ENCODE results near the gene PXT1.
A peak's percentile ranks its signal among the peaks of the same experiment; 100 is the strongest.

Gene PXT1

DNA sequence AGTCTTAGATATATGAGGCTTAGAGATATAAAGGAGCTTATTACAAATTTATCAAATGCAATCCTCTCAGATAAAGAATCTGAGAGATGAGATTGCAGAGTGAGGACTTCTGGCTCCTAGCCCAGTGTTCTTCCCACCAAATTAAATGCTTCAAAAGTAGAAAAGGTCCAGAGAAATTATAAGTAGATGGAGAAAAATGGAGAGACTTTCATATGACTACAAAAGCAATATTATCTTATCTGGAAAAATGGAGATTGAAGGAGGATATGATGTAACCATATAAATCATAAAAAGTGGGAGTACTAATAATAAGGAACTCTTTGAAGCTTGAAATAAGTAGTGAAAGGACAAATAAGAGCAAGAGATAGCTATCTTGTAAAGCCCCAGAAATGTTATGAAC, 3.0 kb upstream of the PXT1 start:
- DNase-seq (ENCODE audit: low read depth) = no peak
- TF ChIP-seq, protein P1, sequence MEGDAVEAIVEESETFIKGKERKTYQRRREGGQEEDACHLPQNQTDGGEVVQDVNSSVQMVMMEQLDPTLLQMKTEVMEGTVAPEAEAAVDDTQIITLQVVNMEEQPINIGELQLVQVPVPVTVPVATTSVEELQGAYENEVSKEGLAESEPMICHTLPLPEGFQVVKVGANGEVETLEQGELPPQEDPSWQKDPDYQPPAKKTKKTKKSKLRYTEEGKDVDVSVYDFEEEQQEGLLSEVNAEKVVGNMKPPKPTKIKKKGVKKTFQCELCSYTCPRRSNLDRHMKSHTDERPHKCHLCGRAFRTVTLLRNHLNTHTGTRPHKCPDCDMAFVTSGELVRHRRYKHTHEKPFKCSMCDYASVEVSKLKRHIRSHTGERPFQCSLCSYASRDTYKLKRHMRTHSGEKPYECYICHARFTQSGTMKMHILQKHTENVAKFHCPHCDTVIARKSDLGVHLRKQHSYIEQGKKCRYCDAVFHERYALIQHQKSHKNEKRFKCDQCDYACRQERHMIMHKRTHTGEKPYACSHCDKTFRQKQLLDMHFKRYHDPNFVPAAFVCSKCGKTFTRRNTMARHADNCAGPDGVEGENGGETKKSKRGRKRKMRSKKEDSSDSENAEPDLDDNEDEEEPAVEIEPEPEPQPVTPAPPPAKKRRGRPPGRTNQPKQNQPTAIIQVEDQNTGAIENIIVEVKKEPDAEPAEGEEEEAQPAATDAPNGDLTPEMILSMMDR (IDR thresholded peaks at IDR 0.05; ENCODE audit: insufficient read depth, low read depth, low read length, missing control alignments) = no peak
- no peak overlapping the region for H3K4me3 ChIP-seq (ENCODE audit: low read depth, low read length)

DNA sequence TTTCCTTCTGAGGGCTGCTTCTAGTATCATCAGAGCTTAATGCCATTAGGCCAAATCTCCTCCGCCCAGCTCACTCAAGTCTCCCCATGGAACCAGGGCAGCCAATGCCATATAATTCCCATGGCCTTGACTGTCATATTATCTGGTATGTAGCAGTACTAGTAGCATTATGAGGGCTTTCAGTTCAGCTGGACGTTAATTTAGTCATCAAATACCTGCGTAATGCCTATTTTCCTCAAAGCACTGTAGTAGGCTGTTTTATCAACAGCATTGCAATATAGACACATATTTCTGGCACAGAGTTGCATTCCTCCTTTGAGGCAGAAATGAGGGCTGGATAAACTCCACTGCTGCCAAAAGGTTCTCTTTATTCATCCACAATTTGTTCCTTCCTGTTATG, 1.8 kb upstream of the PXT1 start:
- DNase-seq (ENCODE audit: low read depth) = no peak
- peak overlapping the region; percentile 78 for H3K4me3 ChIP-seq (ENCODE audit: low read depth, low read length)
- TF ChIP-seq, protein P1 (IDR thresholded peaks at IDR 0.05; ENCODE audit: insufficient read depth, low read depth, low read length, missing control alignments) = no peak

DNA sequence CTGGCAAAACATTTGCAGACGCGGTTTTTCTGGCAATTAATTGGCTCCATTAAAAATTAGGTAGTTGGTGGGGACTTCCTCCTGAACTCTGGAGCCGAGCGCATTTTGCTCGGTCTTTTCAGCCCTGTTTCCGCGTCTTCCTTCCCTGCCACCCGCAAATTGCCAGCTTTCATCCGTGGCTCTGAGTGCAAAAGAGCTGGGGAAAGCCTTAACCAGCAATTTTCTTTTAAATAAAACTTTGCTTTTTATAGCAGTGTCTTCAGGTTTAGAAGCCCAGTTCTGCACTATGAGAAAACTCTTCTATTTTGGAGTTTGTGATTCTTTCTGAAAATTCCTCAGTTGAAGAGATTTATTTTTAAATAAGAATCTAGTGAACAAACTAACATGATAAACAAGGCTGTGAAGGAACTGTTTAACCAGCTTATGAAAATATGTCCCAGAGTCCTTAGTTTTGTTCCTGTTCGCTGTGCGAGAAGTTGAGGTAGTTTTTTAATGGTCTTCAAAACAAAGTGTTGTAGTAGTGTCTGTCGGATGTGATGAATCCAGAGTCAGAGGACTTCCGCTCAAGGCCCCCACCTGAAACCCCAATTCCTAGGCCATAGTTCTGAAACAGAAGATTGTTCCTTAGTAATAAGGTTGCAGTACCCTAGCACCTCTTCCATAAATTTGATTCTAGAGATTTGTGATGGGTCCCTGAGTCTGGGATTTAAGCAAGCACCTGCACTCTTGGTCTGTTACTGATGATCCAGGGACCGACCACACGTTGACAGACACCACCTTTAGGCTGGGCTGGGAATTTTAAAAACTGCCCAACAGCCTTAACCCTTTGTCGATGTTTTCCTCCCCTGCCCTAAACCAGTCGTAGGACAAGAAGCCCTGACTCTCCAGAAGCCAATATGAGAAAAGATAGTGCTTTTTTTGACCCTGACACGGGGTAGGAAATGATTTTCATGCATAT, 1.1 kb upstream of the PXT1 start:
- H3K4me3 ChIP-seq (ENCODE audit: low read depth, low read length) = peak overlapping the region; percentile 78
- TF ChIP-seq, protein P1 (IDR thresholded peaks at IDR 0.05; ENCODE audit: insufficient read depth, low read depth, low read length, missing control alignments) = peak; percentile 16
- peak; percentile 43 for DNase-seq (ENCODE audit: low read depth)

DNA sequence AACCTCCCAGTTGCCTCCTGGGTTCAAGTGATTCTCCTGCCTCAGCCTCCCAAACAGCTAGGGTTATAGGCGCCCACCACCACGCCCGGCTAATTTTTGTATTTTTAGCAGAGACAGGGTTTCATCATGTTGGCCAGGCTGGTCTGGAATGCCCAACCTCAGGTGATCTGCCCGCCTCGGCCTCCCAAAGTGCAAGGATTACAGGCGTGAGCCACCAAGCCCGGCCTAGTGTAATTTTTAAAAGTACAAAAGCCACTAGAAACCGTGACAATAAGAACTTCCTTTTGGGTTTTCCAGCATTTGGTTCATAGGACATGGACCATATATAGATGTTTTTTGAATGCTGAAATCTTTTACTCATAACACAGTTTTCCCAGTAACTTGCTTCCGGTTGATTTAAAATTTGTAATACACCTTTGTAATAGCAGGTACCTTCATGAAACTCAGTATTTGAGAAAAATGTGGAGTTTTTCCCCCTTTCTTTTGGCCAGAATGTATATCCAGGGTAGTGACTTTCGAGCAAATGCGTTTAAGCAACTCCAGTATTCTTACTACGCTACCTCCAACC, 467 bp downstream of the PXT1 start:
- H3K4me3 ChIP-seq (ENCODE audit: low read depth, low read length) = peak overlapping the region; percentile 78
- DNase-seq (ENCODE audit: low read depth) = peak; percentile 6
- TF ChIP-seq, protein P1 (IDR thresholded peaks at IDR 0.05; ENCODE audit: insufficient read depth, low read depth, low read length, missing control alignments) = no peak

DNA sequence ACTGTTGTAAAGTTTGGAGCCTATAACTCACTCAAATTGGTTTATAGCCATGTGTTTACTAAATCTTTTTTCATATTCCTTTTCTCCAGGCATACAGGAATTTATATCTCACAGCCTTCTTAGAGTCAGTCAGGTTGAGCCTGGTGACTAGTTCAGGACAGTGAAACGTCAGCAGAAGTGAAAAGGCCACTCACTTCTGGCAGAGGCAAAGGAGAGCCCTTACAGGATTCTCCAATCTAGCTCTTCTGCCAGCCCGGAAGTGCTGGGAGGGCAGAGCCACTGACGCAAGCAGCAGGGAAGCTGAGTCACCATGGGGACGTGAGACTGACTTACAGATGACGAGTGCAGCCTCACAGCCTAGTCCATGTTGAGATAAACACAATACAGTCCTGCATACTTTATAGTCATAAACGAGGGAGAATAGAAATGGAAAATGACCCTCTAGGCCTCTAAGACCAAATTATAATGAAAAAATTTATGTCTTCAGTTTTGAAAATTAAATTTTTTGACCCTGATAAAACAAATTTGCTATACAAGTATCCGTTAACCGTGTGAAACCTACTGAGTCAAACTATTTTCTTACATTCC, 1.3 kb downstream of the PXT1 start:
- H3K4me3 ChIP-seq (ENCODE audit: low read depth, low read length) = peak overlapping the region; percentile 78
- TF ChIP-seq, protein P1 (IDR thresholded peaks at IDR 0.05; ENCODE audit: insufficient read depth, low read depth, low read length, missing control alignments) = no peak
- peak; percentile 94 for DNase-seq (ENCODE audit: low read depth)

DNA sequence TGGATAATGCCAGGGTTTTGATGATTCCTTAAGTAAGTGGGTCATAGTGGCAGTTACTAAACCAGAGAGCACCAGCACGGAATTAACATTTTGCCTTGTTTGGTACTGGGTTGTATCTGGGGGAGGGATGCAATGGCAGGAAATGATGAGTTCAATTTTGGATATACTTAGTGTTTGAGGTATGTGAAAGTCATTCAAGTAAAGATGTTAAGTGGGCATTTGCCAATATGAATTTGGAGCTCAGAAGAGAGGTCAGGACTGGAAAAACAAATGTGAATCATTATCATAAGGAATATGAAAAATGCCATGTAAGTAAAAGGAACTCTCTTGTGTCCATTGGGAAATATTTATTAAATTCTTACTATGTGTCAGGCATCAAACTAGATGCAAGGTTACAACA, 6.2 kb downstream of the PXT1 start:
- peak; percentile 4 for DNase-seq (ENCODE audit: low read depth)
- no peak overlapping the region for H3K4me3 ChIP-seq (ENCODE audit: low read depth, low read length)
- TF ChIP-seq, protein P1 (IDR thresholded peaks at IDR 0.05; ENCODE audit: insufficient read depth, low read depth, low read length, missing control alignments) = no peak

Measured in GM12865 (cell line).